Spinal cord (tissue), 10 donors: Measurements from ENCODE around the gene NUMA1. TPM values are rescaled to one million over a fixed set of nuclear protein-coding genes. Genes with fewer than 3 reads are reported as not detected.
A peak's percentile ranks its signal among the peaks of the same experiment; 100 is the strongest.

Experiments used
- DNase-seq, 6 donors: peaks; one replicate each; pipeline versions ENCODE4 v3.0.0 to v3.0.0-alpha.2; 2013 to 2015; ENCODE audit warnings: low spot score in 6 of 6, low read depth in 4 of 6
- H3K27ac ChIP-seq: one replicate; pipeline ENCODE4 v1.5.1; 2013; ENCODE audit warnings: low read depth, low read length, control low read depth
- H3K27me3 ChIP-seq: one replicate; pipeline ENCODE4 v1.6.1; 2013; ENCODE audit warnings: low read length; ENCODE audit not compliant: control insufficient read depth, insufficient read depth
- H3K36me3 ChIP-seq: one replicate; pipeline ENCODE4 v1.6.1; 2013; ENCODE audit warnings: low read length; ENCODE audit not compliant: control insufficient read depth, insufficient read depth
- H3K4me1 ChIP-seq: one replicate; pipeline ENCODE4 v1.6.1; 2013; ENCODE audit warnings: low read length; ENCODE audit not compliant: control insufficient read depth, insufficient read depth
- H3K4me3 ChIP-seq: one replicate; pipeline ENCODE4 v1.5.1; 2013; ENCODE audit warnings: low read depth, low read length, control low read depth
- H3K9me3 ChIP-seq: one replicate; pipeline ENCODE4 v1.6.1; 2013; ENCODE audit warnings: low read length; ENCODE audit not compliant: control insufficient read depth, insufficient read depth
- WGBS: methylation state at CpG from one replicate; pipeline ENCODE4 v1.1.5; 2013; ENCODE audit warnings: missing lambda C conversion rate; ENCODE audit not compliant: insufficient coverage; 5-methylcytosine and 5-hydroxymethylcytosine counted together
- polyA plus RNA-seq, 2 donors: library from polyadenylated mRNA; unstranded; fragments of 120-200 nt; gene quantifications; one replicate each; pipeline ENCODE4 v1.2.1, GENCODE V29; 2013; ENCODE audit not compliant: insufficient read length in 2 of 2
- total RNA-seq, 2 donors: library from RNA; depleted of rRNA in 1 of 2; stranded (reverse); fragments of 120-200 nt in 1 of 2; fragments of >200 nt in 1 of 2; gene quantifications; one replicate each; pipeline versions ENCODE4 v1.2.3 to v1.2.4, GENCODE V29; 2013 to 2014
- donor health status: healthy.

NUMA1 gene
- total and polyA plus RNA-seq, 4 donors = 104 to 187 (median 165) TPM

GRCh38 chr11:71999798-72000197 lies 80.5 kb downstream of the NUMA1 start:
- Histone ChIP-seq H3K27me3 (no peaks in the 10 kb centered on the region), H3K27ac (no peak overlapping the region), H3K4me3 (no peak overlapping the region), H3K36me3 (peaks cover 85% of the 10 kb centered on the region), H3K4me1 (peaks cover 17% of the 10 kb centered on the region), H3K9me3 (no peaks in the 10 kb centered on the region)
- 92% methylated on average over 5 of the region's 8 CpGs for WGBS
- DNase-seq = no peak

- Histone ChIP-seq H3K4me3 (no peak overlapping the region), H3K9me3 (no peaks in the 10 kb centered on the region), H3K4me1 (peaks cover 17% of the 10 kb centered on the region), H3K36me3 (peaks cover 82% of the 10 kb centered on the region), H3K27ac (no peak overlapping the region), H3K27me3 (no peaks in the 10 kb centered on the region)
- no peak for DNase-seq
- WGBS = 69% methylated on average over 2 of the region's 2 CpGs
Observed at GRCh38 chr11:71999362-71999761, 81.0 kb downstream of the NUMA1 start.

DNA sequence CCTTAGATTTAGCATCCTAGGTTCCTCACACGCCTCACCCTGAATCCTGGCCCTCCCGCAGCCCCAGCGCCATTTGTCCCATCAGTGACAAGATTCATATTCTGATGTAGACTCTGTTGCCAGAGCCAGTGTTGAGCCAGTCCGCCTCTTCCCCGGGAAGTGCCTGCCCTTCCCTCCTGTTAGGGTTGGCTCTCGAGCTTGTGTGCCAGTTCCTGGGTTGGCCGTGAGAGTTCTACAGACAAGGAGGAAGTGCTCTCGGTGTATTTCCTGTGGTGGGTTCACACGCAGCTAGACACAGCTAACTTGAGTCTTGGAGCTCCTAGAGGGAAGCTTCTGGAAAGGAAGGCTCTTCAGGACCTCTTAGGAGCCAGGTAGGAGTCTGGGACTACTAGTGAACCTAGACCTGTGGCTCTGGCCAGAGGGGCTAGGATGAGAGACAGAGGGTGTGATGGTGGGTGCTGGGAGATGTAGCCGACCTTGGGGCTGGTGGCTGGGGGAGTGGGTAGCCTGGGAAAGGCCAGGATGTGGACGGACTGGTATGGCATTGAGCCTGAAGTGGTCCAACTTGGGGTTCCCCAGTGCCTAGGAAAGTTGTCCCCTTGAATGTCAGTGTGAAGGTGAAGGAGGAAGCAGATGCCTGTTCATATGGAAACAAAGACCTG lies 81.6 kb downstream of the NUMA1 start, which contains the start of gene IL18BP:
TSS of gene IL18BP (plus strand) at position 261 of the 662 bp plus-strand sequence. CDS start 1,076 bp downstream, outside the sequence.
- H3K4me3 ChIP-seq = no peak within 1 kb of the TSS
- H3K27me3 ChIP-seq = no peaks in the 10 kb centered on the region
- 89% methylated on average over 10 of the region's 11 CpGs for WGBS
- H3K4me1 ChIP-seq = peaks cover 17% of the 10 kb centered on the region
- no peak for DNase-seq
- no peak within 1 kb of the TSS for H3K27ac ChIP-seq
- H3K36me3 ChIP-seq = peaks cover 76% of the 10 kb centered on the region
- H3K9me3 ChIP-seq = no peaks in the 10 kb centered on the region

DNA sequence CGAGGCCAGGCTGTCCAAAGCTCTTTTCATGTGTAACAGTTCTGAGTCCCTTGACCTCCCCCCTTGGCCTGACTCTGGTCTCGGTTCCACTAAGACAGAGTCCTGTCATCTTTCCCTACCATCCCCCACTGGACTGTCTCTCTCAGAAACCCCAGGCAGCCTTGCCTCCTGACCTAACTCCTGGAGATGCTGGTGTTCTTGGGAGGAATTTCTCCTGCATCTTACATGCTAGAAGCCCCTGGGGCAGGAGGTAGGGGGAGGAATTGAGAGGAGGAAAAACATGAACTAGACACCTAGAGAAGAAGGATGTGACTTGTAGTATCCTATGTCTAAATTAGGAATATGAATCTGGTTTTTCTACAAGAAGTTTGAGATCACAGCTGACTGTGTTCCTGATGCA lies 82.3 kb downstream of the NUMA1 start:
- peaks cover 17% of the 10 kb centered on the region for H3K4me1 ChIP-seq

GRCh38 chr11:71997594-71997993 lies 82.7 kb downstream of the NUMA1 start:
- Histone ChIP-seq H3K27ac (no peak overlapping the region), H3K36me3 (peaks cover 64% of the 10 kb centered on the region), H3K4me3 (no peak overlapping the region), H3K4me1 (peaks cover 17% of the 10 kb centered on the region), H3K27me3 (no peaks in the 10 kb centered on the region), H3K9me3 (no peaks in the 10 kb centered on the region)
- 93% methylated on average over 3 of the region's 3 CpGs for WGBS
- no peak for DNase-seq

More for the DNA sequence above, 82.3 kb downstream of the NUMA1 start:
- no peak for DNase-seq
- Histone ChIP-seq H3K36me3 (peaks cover 69% of the 10 kb centered on the region), H3K4me3 (no peak overlapping the region), H3K9me3 (no peaks in the 10 kb centered on the region), H3K27ac (no peak overlapping the region), H3K27me3 (no peaks in the 10 kb centered on the region)
- no CpG with 5 or more reads among the region's 2 CpGs for WGBS

GRCh38 chr11:71996946-71997345 lies 83.4 kb downstream of the NUMA1 start:
- 98% methylated on average over 4 of the region's 8 CpGs for WGBS
- no peak overlapping the region for H3K27ac ChIP-seq
- no peak for DNase-seq
- no peaks in the 10 kb centered on the region for H3K9me3 ChIP-seq
- H3K4me1 ChIP-seq = peaks cover 15% of the 10 kb centered on the region
- H3K36me3 ChIP-seq = peaks cover 59% of the 10 kb centered on the region
- no peak overlapping the region for H3K4me3 ChIP-seq
- no peaks in the 10 kb centered on the region for H3K27me3 ChIP-seq

DNA sequence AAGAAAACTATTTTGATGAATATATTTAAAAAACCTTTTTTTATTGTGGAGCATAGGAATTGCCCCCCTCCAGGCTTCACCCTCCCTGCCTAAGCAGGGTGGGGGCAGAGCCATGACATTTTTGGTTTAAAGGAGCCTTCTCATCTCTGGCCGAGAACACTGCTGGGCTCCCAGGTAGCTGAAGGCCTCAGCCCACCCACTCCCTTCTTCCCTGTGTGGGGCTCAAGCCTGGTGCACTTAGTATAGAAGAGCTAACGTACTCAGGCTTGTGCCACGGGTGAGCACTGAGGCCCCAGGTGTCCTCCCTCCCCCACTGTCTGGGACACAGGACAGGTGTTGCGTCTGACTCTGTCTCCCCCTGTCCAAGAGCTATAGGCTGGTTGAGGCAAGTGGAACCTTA lies 83.8 kb downstream of the NUMA1 start:
- DNase-seq = no peak
- Histone ChIP-seq H3K36me3 (peaks cover 58% of the 10 kb centered on the region), H3K9me3 (no peaks in the 10 kb centered on the region), H3K4me1 (peaks cover 11% of the 10 kb centered on the region), H3K4me3 (no peak overlapping the region), H3K27me3 (no peaks in the 10 kb centered on the region), H3K27ac (no peak overlapping the region)
- no CpG with 5 or more reads among the region's 4 CpGs for WGBS

- DNase-seq = peak in 1 of 6 donors; percentile 46
- peaks cover 51% of the 10 kb centered on the region for H3K36me3 ChIP-seq
- no peak overlapping the region for H3K27ac ChIP-seq
- no peaks in the 10 kb centered on the region for H3K9me3 ChIP-seq
- H3K27me3 ChIP-seq = no peaks in the 10 kb centered on the region
- H3K4me1 ChIP-seq = peaks cover 3% of the 10 kb centered on the region
- WGBS = 63% methylated on average over 2 of the region's 3 CpGs
- H3K4me3 ChIP-seq = no peak overlapping the region
Observed at GRCh38 chr11:71995726-71996291, 84.5 kb downstream of the NUMA1 start.

DNA sequence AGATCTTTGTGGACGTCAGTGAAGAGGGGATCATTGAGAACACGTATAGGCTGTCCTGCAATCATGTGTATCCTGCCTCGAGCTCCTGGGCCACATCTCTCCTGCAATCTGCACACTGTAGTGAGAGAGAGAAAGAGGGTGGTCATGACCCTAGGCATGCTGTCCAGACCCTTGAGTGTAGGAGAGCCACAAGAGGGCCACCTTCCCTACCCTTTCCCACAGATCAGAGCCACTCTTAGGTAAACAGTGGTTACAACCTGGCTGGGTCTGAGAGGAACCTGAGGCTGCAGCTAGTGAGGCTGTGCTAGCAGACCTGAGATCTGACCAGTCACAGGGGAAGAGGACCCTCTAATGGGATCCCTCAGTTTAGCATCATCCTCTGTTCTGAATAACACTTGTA lies 85.6 kb downstream of the NUMA1 start:
- H3K27me3 ChIP-seq = no peaks in the 10 kb centered on the region
- DNase-seq = no peak
- H3K36me3 ChIP-seq = peaks cover 41% of the 10 kb centered on the region
- no CpG with 5 or more reads among the region's 3 CpGs for WGBS
- H3K4me1 ChIP-seq = no peaks in the 10 kb centered on the region
- H3K27ac ChIP-seq = no peak overlapping the region
- H3K4me3 ChIP-seq = no peak overlapping the region
- no peaks in the 10 kb centered on the region for H3K9me3 ChIP-seq

DNA sequence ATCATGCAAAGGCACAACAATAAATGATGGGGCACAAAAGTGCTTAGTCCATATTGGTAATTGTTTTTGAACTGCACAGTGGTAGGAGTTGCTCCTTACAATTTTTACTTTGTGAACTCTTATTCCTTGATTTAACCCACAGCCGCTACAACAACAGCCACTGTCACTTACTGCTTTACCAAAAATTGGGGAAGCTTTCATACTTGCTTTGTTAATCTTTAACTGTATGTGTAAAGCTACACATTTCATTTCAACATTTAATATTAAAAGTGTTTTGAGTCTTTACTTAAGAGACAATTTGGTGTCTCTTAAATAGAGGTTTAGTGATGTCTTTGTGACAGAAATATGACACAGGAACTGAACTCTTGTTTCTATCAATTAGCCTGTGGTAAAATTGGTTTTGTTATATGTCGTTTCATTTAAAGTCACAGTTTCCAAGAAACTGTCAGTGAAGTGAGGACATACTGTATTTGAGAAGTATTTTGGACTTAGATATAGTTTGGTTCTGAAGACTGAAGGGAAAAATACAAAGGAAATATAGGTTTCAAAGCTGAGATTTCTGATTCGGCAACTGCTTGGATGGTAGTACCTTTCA lies 88.1 kb downstream of the NUMA1 start:
- 92% methylated on average over 2 of the region's 3 CpGs for WGBS
- Histone ChIP-seq H3K9me3 (no peaks in the 10 kb centered on the region), H3K27ac (no peak overlapping the region), H3K27me3 (no peaks in the 10 kb centered on the region), H3K4me3 (no peak overlapping the region), H3K36me3 (peaks cover 25% of the 10 kb centered on the region), H3K4me1 (no peaks in the 10 kb centered on the region)
- DNase-seq = no peak
